HG02642 (cell line): Measurements from ENCODE around the gene TMEM201.
"Not testable (repeated sequence)": the region's sequence is repeated elsewhere in the genome, so short reads cannot be mapped to it uniquely, and the experiment has no call there.

Experiments used
- ATAC-seq: cut with Tn5 transposase; IDR thresholded peaks from one replicate; pipeline ENCODE4 v1.9.1; 2021; ENCODE audit warnings: mild to moderate bottlenecking; ENCODE audit not compliant: unreplicated experiment, poor library complexity

The TMEM201 gene

GRCh38 chr1:9588551-9589143, at the start of gene TMEM201:
TSS of gene TMEM201 (plus strand) at chr1:9588911. CDS start at chr1:9588931, 20 bp downstream.
- ATAC-seq: peak; percentile 82

- peak; percentile 90 for ATAC-seq
These were observed 49.4 kb upstream of the TMEM201 start, which contains the start of gene SLC25A33 for GRCh38 chr1:9539165-9539828. TSS of gene SLC25A33 (plus strand) at chr1:9539465. CDS start at chr1:9539692, 227 bp downstream.

- peak; percentile 45 for ATAC-seq
These were observed 48.7 kb upstream of the TMEM201 start for GRCh38 chr1:9539829-9540550.

- no peak for ATAC-seq
These were observed 46.3 kb upstream of the TMEM201 start for GRCh38 chr1:9542430-9542829.

GRCh38 chr1:9544926-9545325, 43.8 kb upstream of the TMEM201 start:
- ATAC-seq: no peak

- no peak for ATAC-seq
These were observed 38.7 kb upstream of the TMEM201 start for GRCh38 chr1:9549955-9550546.

- no peak for ATAC-seq
These were observed 36.7 kb upstream of the TMEM201 start for GRCh38 chr1:9551984-9552383.

- ATAC-seq: no peak
These were observed 35.0 kb upstream of the TMEM201 start for GRCh38 chr1:9553736-9554144.

GRCh38 chr1:9555942-9556341, 32.8 kb upstream of the TMEM201 start:
- ATAC-seq: no peak

- no peak for ATAC-seq
These were observed 31.1 kb upstream of the TMEM201 start for GRCh38 chr1:9557624-9558023.

GRCh38 chr1:9558271-9558945, 30.3 kb upstream of the TMEM201 start:
- no peak for ATAC-seq

GRCh38 chr1:9558946-9559545, 29.7 kb upstream of the TMEM201 start:
- ATAC-seq: no peak

GRCh38 chr1:9559673-9560072, 29.0 kb upstream of the TMEM201 start:
- ATAC-seq: no peak

- not testable (repeated sequence) for ATAC-seq
These were observed 28.6 kb upstream of the TMEM201 start for GRCh38 chr1:9560090-9560489.

GRCh38 chr1:9561429-9561828, 27.3 kb upstream of the TMEM201 start:
- ATAC-seq: no peak

- ATAC-seq: no peak
These were observed 19.4 kb upstream of the TMEM201 start for GRCh38 chr1:9569267-9569666.

GRCh38 chr1:9570886-9571529, 17.7 kb upstream of the TMEM201 start:
- ATAC-seq: not testable (repeated sequence)

GRCh38 chr1:9573723-9574122, 15.0 kb upstream of the TMEM201 start:
- no peak for ATAC-seq

GRCh38 chr1:9575486-9575885, 13.2 kb upstream of the TMEM201 start:
- ATAC-seq: no peak

GRCh38 chr1:9576903-9577302, 11.8 kb upstream of the TMEM201 start:
- no peak for ATAC-seq
